ENCODE data around the gene FMNL2.

DNA sequence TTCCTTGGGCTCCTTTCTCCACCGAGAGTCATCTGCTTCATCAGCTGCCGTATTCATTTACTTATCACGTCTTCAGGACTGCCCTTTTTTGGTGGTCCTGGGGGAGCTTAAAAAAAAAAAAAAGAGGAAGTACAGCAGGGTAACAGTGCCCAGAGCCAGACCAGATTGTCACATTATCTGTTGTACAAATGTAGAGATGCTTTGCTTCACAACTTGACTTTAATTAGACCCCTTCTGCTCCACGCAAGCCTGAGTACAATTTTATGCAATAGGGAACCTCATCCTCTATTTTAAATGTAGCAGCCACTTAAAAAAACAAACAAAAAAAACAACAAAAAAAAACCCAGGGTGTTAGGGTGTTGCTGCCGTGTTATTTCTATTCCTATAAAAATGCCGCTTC, 254.0 kb downstream of the FMNL2 start:
- TF ChIP-seq POLR2A (IDR thresholded peaks at IDR 0.05; ENCODE audit: low read length) = no peak
- TF ChIP-seq GATA1 (IDR thresholded peaks at IDR 0.05; ENCODE audit: low read depth, low read length) = no peak

Data from erythroblast (primary cell).